ENCODE data around the gene PTK6.

The PTK6 gene

GRCh38 chr20:63570281-63571086 lies 33.3 kb upstream of the PTK6 start:
- DNase-seq (ENCODE audit: low read depth in 1 of 2, low spot score in 1 of 2) = no peak

- no peak for DNase-seq (ENCODE audit: low read depth in 1 of 2, low spot score in 1 of 2)
Observed at GRCh38 chr20:63568986-63569949, 32.1 kb upstream of the PTK6 start.

DNA sequence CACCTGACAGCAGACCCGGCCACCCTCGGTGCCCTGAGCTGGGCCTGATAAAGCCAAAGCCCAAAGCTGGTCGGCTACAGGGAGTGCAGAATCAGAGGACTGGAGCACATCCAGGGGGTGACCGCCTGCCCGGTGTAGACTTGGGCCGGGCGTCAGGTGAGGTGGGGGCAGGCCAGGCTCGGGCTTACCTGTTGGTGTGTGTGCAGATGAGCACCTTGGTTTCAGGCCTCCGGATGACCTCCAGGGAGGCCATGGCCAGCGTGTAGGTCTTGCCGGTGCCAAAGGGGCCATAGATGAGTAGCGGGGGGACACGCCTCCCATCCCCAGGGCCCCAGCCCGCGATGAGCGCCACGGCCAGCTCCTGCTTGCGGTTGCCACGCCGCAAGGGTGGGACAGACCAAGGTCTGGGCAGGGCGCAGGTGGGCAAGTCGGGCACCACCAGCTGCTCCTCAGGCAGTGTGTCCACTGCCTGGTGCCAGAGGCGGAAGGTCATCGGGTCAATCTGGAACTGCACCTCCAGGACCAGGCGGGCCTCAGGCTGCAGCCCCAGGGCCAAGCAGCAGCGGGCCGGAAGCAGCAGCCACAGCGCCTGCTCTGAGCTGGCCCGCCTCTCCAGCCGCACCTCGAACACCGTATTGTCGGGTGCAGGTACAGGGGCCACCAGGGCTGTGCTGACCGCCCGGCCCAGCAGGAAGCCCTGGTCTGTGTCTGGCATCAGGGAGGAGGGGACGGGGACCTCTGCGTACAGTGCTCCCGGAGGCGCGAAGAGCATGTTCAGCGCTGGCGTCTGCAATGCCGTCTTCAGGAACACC lies 31.2 kb upstream of the PTK6 start:
- no peak for DNase-seq (ENCODE audit: low read depth in 1 of 2, low spot score in 1 of 2)

DNA sequence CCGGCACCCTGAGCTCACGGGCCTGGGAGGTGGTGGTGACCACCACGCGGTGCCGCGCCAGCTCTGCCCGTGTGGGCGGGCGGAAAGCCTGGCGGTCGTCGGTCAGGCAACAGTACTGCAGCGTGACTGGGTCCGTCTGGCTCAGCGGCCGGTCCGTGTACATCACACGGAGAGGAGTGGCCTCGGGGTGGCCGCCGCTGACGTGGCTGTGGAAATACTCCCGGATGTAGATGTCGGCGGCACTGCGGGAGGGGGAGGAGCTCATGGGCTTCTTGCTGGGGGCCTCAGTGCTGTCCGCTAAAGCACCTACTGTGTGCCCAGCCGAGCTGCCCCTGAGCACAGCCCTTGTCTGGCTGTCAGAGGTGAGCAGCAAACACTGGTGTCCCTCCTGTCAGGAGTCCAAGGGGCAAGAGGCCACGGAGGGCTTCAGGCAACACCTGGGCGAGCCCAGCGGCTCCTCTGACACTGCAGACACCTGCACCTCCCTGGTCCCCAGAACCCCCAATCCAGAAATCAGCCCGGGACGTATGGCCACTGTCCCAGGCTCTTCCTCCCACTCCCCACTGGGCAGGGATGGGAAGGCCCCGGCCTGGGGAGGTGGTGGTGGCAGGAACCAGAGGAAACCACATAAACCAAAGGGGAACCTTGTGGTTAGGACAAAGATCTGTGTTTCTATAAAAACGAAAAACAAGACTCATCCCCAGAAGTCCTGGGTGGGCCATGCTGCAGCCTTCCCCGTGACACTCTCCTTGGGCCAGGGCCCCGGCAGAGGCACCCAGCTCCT lies 30.4 kb upstream of the PTK6 start:
- DNase-seq (ENCODE audit: low read depth in 1 of 2, low spot score in 1 of 2) = peak; percentile 12 to 29

- no peak for DNase-seq (ENCODE audit: low read depth in 1 of 2, low spot score in 1 of 2)
Observed at GRCh38 chr20:63567136-63567385, 29.9 kb upstream of the PTK6 start.

DNA sequence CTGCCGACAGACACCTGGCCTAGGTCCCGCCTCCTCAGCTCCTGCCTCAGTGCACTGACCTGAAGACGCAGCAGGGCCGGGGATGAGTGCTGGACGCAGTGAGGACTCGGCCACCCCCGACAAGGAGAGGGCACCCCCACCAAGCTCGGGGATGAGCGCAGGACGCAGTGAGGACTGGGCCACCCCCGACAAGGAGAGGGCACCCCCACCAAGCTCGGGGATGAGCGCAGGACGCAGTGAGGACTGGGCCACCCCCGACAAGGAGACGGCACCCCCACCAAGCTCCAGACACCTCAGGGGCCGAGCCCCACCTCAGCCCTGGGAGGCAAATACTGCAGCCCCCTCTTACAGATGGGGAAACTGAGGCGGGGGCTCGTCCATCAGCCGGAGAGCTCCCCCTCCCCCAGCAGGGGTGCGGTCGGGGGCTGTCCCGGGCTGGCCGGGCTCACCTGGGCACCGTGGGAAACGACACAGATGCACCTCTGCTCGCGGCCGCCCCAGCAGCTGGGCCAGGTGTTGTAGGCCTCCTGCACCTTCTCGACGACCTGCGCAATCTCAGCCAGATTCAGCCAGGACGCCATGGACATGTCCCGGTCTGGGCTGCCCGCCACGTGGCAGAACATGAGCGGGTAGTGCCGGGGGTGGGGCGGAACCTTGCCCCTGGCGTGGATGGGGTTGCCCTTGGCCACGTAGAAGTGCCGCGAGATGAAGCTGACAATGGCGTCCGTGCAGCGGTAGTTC lies 29.4 kb upstream of the PTK6 start:
- DNase-seq (ENCODE audit: low read depth in 1 of 2, low spot score in 1 of 2) = no peak

- DNase-seq (ENCODE audit: low read depth in 1 of 2, low spot score in 1 of 2) = no peak
Observed at GRCh38 chr20:63565699-63566335, 28.6 kb upstream of the PTK6 start.

DNA sequence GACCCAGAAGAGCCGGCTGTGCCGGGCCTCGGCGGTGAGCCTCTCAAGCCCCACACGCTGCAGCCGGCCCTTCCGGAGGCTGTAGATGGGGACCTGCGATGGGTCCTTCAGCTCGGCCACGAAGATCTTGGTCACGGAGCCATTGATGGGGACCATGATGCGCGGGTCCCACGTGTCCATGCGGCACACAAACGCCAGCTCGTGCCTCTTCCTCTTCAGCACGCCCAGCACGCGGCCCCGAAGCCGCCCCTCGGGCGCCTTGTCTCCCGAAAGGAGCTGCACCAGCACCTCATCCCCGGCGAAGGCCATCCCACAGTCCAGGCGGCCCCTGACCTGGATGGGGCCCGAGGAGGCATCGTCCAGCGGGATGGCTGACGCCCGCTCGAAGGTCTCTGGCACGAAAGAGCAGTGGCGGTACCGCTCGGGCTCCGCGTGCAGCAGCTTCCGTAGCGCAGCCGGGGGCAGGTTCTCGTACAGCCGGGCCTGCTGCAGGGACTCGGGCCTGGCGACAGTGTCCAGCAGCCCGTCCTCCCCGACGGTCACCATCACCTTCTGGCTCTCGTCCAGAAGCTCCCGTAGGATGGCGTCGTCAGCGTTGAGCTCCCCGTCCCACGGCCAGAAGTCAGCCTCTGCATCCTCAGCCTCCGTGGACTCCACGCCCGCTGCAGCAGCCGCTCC lies 28.0 kb upstream of the PTK6 start:
- DNase-seq (ENCODE audit: low read depth in 1 of 2, low spot score in 1 of 2) = no peak

- DNase-seq (ENCODE audit: low read depth in 1 of 2, low spot score in 1 of 2) = no peak
Observed at GRCh38 chr20:63564036-63564810, 27.0 kb upstream of the PTK6 start.

DNA sequence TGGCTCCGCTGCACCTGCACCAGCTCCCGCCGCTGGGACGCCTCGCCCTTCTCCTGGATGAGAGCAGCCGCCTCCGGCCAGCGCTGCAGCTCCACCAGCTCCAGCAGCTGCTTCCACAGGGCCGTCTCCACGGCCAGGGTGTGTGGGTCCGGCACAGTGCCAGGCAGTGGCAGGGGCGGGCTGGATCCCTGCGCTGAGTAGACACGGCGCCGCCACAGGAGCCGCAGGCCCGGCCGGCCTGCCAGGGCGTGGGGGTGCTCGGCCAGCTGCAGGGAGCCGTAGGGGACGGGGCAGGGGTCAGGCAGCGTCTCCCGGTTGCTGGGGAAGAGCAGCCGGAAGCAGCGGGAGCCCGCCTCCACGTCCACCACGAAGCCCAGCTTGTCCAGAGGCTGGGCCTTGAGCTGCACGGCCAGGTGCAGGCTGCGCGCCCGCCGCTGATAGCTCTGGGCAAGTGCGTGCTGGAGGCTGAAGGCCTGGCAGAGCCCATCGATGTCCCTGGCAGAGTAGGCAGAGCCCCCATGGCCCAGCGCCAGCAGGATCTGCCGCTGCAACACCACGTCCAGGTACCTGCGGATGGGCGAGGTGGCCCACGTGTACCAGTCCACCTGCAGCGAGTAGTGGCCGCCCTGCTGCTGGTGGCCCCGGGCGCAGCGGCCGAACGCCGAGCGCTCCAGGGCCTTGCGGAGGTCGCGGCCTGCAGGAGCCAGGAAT lies 26.2 kb upstream of the PTK6 start:
- DNase-seq (ENCODE audit: low read depth in 1 of 2, low spot score in 1 of 2) = no peak

DNA sequence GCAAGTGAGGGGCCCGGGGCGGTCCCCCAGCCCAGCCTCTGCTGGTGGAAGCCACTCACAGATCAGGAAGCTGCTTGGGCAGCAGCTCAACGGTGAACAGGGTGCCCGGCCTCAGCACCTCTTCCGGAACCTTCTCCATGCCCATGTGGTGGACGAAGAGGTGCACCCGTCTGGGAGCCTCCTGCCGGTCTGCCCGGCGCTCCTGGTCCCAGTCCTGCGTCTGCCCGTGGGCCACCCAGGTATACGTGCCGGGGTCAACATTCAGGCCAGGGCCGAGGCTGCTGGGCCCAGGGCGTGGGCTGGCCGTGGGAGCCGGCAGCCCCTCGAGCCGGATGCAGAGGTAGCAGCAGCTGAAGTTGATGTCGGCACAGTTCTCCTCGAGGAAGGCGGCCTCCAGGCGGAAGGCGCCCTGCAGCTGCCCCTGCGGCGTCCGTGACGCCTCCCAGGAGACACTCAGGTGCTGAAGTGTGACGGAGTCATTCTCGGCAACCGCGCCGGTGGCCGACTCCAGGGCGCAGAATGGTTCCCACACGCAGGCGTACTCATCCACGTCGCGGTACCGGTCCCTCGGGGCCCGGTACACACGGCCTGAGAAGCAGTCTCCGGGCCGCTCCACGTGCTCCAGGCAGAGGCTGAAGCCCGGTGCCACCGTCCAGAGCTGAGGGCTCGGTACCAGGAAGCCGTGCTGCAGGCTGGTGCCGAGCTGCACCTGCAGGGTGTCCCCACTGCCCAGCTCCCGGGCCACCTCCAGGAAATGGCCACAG lies 25.5 kb upstream of the PTK6 start:
- DNase-seq (ENCODE audit: low read depth in 1 of 2, low spot score in 1 of 2) = no peak

DNA sequence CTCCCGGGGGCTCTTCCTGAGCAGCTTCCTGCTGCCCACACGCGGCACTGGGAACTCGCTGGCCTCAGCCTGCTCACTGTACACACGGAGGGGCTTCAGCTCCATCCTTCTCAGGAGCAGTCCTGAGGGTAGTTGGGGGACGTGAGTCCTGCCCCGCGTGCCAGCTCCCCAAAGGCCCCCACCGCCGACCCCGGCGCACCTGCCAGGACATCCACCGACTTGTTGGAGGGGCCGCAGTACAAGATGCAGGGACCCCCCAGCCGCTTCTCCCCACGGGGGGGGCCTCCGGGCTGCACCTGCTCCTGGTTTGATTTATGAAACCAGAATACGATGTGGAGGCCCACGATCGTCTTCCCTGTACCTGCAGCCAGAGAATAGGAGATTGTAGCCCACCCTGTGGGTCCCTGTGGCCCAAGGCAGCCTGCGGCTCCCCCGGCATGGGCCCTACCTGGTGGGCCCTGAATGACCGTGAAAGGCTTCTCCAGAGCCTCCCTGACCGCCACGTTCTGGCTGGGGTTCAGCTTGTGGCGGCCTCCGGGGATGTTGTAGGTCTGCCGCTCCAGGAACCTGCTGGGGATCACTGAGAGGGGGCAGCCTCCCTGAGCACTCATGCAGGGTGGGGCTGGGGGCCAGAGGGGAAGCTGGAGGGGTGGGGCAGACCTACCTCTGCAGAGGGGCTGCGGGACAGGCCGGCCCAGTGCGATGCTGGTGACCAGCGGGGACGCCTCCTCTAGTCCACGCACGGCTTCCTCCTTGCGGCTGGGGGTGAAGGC lies 24.6 kb upstream of the PTK6 start:
- no peak for DNase-seq (ENCODE audit: low read depth in 1 of 2, low spot score in 1 of 2)

DNA sequence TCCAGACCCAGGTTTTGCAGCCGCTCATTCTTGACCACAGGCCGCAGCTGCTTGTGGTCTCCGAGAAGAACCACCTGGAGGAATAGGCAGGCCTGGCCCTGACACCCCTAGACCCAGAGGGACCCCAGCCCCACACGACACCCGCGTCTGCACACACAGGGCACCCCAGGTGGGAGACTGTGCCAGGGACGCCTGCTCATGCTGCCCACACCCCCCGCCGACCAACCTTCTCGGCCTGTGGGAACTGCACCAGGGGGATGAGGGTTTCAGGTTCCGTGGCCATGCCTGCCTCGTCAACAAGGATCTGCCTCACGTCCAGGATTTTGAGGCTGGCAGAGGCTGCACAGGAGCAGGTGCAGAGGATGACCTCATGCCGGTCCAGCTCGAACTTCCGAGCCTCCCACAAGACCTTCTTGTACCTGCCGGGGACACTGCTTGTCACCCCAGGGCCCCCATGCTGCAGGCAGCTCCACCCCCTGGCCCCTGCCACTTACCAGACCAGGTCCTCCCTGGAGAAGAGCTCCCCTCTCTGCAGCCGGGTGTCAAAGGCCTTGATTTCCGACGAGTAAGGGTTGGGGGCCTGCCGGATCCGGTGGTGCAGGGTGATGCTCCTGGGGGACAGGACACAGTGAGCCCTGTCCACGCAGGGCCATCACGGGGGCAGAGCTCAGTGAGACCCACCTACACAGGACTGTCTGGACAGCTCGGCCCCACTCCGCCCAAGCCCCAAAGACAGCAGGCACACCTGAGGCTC lies 23.9 kb upstream of the PTK6 start:
- no peak for DNase-seq (ENCODE audit: low read depth in 1 of 2, low spot score in 1 of 2)

GRCh38 chr20:63560333-63560805 lies 23.2 kb upstream of the PTK6 start:
- no peak for DNase-seq (ENCODE audit: low read depth in 1 of 2, low spot score in 1 of 2)

Measured in stimulated activated CD4-positive, alpha-beta T cell treated with anti-CD3 and anti-CD28 coated beads, Interleukin-15, amount 100 ng/mL, for 1 hour (primary cell).